IMR-90 (cell line): ENCODE data around the gene ACHE. TPM values are rescaled to one million over a fixed set of nuclear protein-coding genes. Genes with fewer than 3 reads are reported as not detected.

Source experiments
- ATAC-seq: fragments of 200-7000 bp; cut with Tn5 transposase; 2 replicates; pipeline ENCODE4 v1.9.1; 2020; ENCODE audit warnings: low read depth, mild to moderate bottlenecking, moderate library complexity
- BruUV-seq: library from RNA; stranded (reverse); fragments of 400-500 nt; replicated peaks from 2 replicates; lab custom pipeline; 2021; lab: Mats Ljungman, UMichigan
- CTCF ChIA-PET: fragments of 300-600 bp; formaldehyde crosslinking; extraction: SDS; loops from one replicate; lab custom pipeline; 2021; ENCODE audit warnings: antibody characterized with exemption; lab: Yijun Ruan, JAX
- POLR2A ChIA-PET: fragments of 300-600 bp; sonication (Branson Sonifier 250); formaldehyde crosslinking; loops from one replicate; lab custom pipeline; 2022; ENCODE audit warnings: antibody characterized with exemption; ENCODE audit not compliant: unreplicated experiment; lab: Charles Lee
- DNase-seq: peaks from one replicate; pipeline ENCODE4 v3.0.0; 2013
- H2AFZ ChIP-seq: replicated peaks from 2 replicates; pipeline ENCODE3; 2013; ENCODE audit warnings: low read length, mild to moderate bottlenecking; ENCODE audit not compliant: poor library complexity
- H2AK5ac ChIP-seq: 2 replicates; pipeline ENCODE4 v1.6.1; 2013; ENCODE audit warnings: low read depth, low read length, inconsistent platforms
- H2AK9ac ChIP-seq: replicated peaks from 2 replicates; pipeline ENCODE3; 2013; ENCODE audit warnings: mild to moderate bottlenecking, low read depth, low read length, moderate library complexity; ENCODE audit not compliant: poor library complexity
- H2BK120ac ChIP-seq: 2 replicates; pipeline ENCODE4 v1.6.1; 2013; ENCODE audit warnings: low read depth, low read length, inconsistent platforms
- H2BK15ac ChIP-seq: 3 replicates; pipeline ENCODE4 v1.6.1; 2013; ENCODE audit warnings: low read depth, low read length, inconsistent platforms
- H2BK20ac ChIP-seq: 2 replicates; pipeline ENCODE4 v1.6.1; 2013; ENCODE audit warnings: low read depth, mild to moderate bottlenecking, inconsistent platforms, low read length, moderate library complexity
- H2BK5ac ChIP-seq: 2 replicates; pipeline ENCODE4 v1.6.1; 2013; ENCODE audit warnings: mild to moderate bottlenecking, low read depth, low read length, inconsistent platforms; ENCODE audit not compliant: poor library complexity, severe bottlenecking
- H3K14ac ChIP-seq: replicated peaks from 2 replicates; pipeline ENCODE4 v1.6.1; 2013; ENCODE audit warnings: low read depth, low read length, inconsistent platforms
- H3K18ac ChIP-seq: 2 replicates; pipeline ENCODE4 v1.6.1; 2013; ENCODE audit warnings: low read depth, low read length, control low read depth
- H3K23ac ChIP-seq: 2 replicates; pipeline ENCODE4 v1.6.1; 2013; ENCODE audit warnings: low read depth, low read length, inconsistent platforms
- H3K27ac ChIP-seq: 2 replicates; pipeline ENCODE4 v1.5.1; 2013; ENCODE audit warnings: mild to moderate bottlenecking, control low read depth, low read length; ENCODE audit not compliant: insufficient read depth
- H3K27me3 ChIP-seq: 2 replicates; pipeline ENCODE4 v1.6.1; 2013; ENCODE audit warnings: low read length; ENCODE audit not compliant: control insufficient read depth, insufficient read depth
- H3K36me3 ChIP-seq: 2 replicates; pipeline ENCODE4 v1.6.1; 2013; ENCODE audit warnings: low read length, mixed read lengths; ENCODE audit not compliant: control insufficient read depth, insufficient read depth
- H3K4ac ChIP-seq: 2 replicates; pipeline ENCODE4 v1.6.1; 2013; ENCODE audit warnings: low read depth, low read length, inconsistent platforms
- H3K4me1 ChIP-seq: 2 replicates; pipeline ENCODE4 v1.6.1; 2013; ENCODE audit warnings: low read length, mixed read lengths; ENCODE audit not compliant: control insufficient read depth, insufficient read depth
- H3K4me2 ChIP-seq: 2 replicates; pipeline ENCODE4 v1.6.1; 2013; ENCODE audit warnings: low read depth, mild to moderate bottlenecking, control low read depth, low read length, moderate library complexity
- H3K4me3 ChIP-seq: 2 replicates; pipeline ENCODE4 v1.5.1; 2013; ENCODE audit warnings: low read depth, mild to moderate bottlenecking, control low read depth, low read length, moderate library complexity; ENCODE audit not compliant: insufficient read depth
- H3K56ac ChIP-seq: 2 replicates; pipeline ENCODE4 v1.6.1; 2013; ENCODE audit warnings: low read length, inconsistent platforms; ENCODE audit not compliant: insufficient read depth; ENCODE audit errors: extremely low read depth
- H3K79me1 ChIP-seq, 2 experiments: 2 replicates each; pipeline ENCODE4 v1.6.1; 2013; ENCODE audit warnings: low read length in 2 of 2, inconsistent platforms in 1 of 2, low read depth in 1 of 2
- H3K9ac ChIP-seq: 2 replicates; pipeline ENCODE4 v1.6.1; 2013; ENCODE audit warnings: low read depth, low read length, control low read depth
- H3K9me1 ChIP-seq: 2 replicates; pipeline ENCODE4 v1.6.1; 2013; ENCODE audit warnings: low read length, inconsistent platforms; ENCODE audit not compliant: insufficient read depth
- H3K9me3 ChIP-seq: 2 replicates; pipeline ENCODE4 v1.6.1; 2013; ENCODE audit warnings: low read length; ENCODE audit not compliant: control insufficient read depth, insufficient read depth
- H4K20me1 ChIP-seq: 2 replicates; pipeline ENCODE4 v1.6.1; 2013; ENCODE audit warnings: low read length, inconsistent platforms; ENCODE audit not compliant: insufficient read depth
- H4K5ac ChIP-seq: 2 replicates; pipeline ENCODE4 v1.6.1; 2013; ENCODE audit warnings: mild to moderate bottlenecking, low read depth, low read length, control low read depth
- H4K8ac ChIP-seq, 2 experiments: 2 replicates each; pipeline ENCODE4 v1.6.1; 2013; ENCODE audit warnings: low read depth in 2 of 2, low read length in 2 of 2, control low read depth in 1 of 2, inconsistent platforms in 1 of 2
- H4K91ac ChIP-seq: 2 replicates; pipeline ENCODE4 v1.6.1; 2013; ENCODE audit warnings: low read depth, low read length, inconsistent platforms; ENCODE audit not compliant: insufficient read depth
- BHLHE40 ChIP-seq: fragments of 150-350 bp; IDR thresholded peaks from 2 replicates; pipeline ENCODE4 v1.6.1; 2016; ENCODE audit warnings: mild to moderate bottlenecking, low read depth, low read length
- CEBPB ChIP-seq: IDR thresholded peaks from 2 replicates; pipeline ENCODE4 v1.6.1; 2012; ENCODE audit warnings: low read depth, low read length, improper control_type of control experiment
- CHD1 ChIP-seq: IDR thresholded peaks from 2 replicates; pipeline ENCODE4 v1.6.1; 2012; ENCODE audit warnings: low read depth, low read length, improper control_type of control experiment
- CTCF ChIP-seq: conservative IDR thresholded peaks from 2 replicates; pipeline ENCODE4 v1.5.1; 2012; ENCODE audit warnings: mild to moderate bottlenecking, low read depth, low read length, improper control_type of control experiment
- ELK1 ChIP-seq: fragments of 150-350 bp; IDR thresholded peaks from 2 replicates; pipeline ENCODE4 v1.6.1; 2016; ENCODE audit warnings: low read depth, mild to moderate bottlenecking, low read length, moderate library complexity, borderline replicate concordance
- FOS ChIP-seq: fragments of 150-350 bp; IDR thresholded peaks from 2 replicates; pipeline ENCODE4 v1.6.1; 2016; ENCODE audit warnings: low read depth, low read length
- MAFK ChIP-seq: IDR thresholded peaks from 2 replicates; pipeline ENCODE4 v1.6.1; 2012; ENCODE audit warnings: low read depth, low read length, improper control_type of control experiment
- MAZ ChIP-seq: IDR thresholded peaks from 2 replicates; pipeline ENCODE4 v1.6.1; 2012; ENCODE audit warnings: low read depth, mild to moderate bottlenecking, low read length, improper control_type of control experiment, moderate library complexity, borderline replicate concordance
- MXI1 ChIP-seq: IDR thresholded peaks from 2 replicates; pipeline ENCODE4 v1.6.1; 2012; ENCODE audit warnings: low read depth, mild to moderate bottlenecking, low read length, moderate library complexity, borderline replicate concordance
- NFE2L2 ChIP-seq: fragments of 150-350 bp; IDR thresholded peaks from 2 replicates; pipeline ENCODE4 v1.6.1; 2016; ENCODE audit warnings: low read depth, mild to moderate bottlenecking, low read length
- POLR2A ChIP-seq: IDR thresholded peaks from 2 replicates; pipeline ENCODE4 v1.6.1; 2012; ENCODE audit warnings: mild to moderate bottlenecking, low read depth, low read length
- RAD21 ChIP-seq: IDR thresholded peaks from 2 replicates; pipeline ENCODE4 v1.6.1; 2012; ENCODE audit warnings: low read length, improper control_type of control experiment
- RCOR1 ChIP-seq: IDR thresholded peaks from 2 replicates; pipeline ENCODE4 v1.6.1; 2012; ENCODE audit warnings: mild to moderate bottlenecking, low read length, improper control_type of control experiment; ENCODE audit not compliant: insufficient replicate concordance
- RFX5 ChIP-seq: IDR thresholded peaks from 2 replicates; pipeline ENCODE4 v1.8.0; 2012; ENCODE audit warnings: low read depth, mild to moderate bottlenecking, low read length, moderate library complexity
- SMC3 ChIP-seq: fragments of 150-350 bp; IDR thresholded peaks from 2 replicates; pipeline ENCODE4 v1.6.1; 2016; ENCODE audit warnings: low read depth, mild to moderate bottlenecking, antibody characterized with exemption, low read length, moderate library complexity
- USF2 ChIP-seq: fragments of 150-350 bp; IDR thresholded peaks from 2 replicates; pipeline ENCODE4 v1.6.1; 2017; ENCODE audit warnings: mild to moderate bottlenecking, antibody characterized with exemption, low read length, low read depth
- WGBS, 2 experiments: methylation state at CpG; one replicate each; pipeline versions ENCODE4 v1.1.5 to v1.1.7; 2013; ENCODE audit warnings: missing lambda C conversion rate in 2 of 2; ENCODE audit not compliant: insufficient read length in 1 of 2; ENCODE audit errors: extremely low coverage in 2 of 2; 5-methylcytosine and 5-hydroxymethylcytosine counted together
- dilution Hi-C: fragments of 300-500 bp; cut with HindIII; formaldehyde crosslinking; loops from one replicate; pipeline ENCODE4 v1.14.3; 2018; ENCODE audit warnings: low sequenced_read_pairs; ENCODE audit not compliant: unreplicated experiment
- in situ Hi-C: fragments of 300-500 bp; cut with MboI; formaldehyde crosslinking; loops from 3 replicates; pipeline ENCODE4 v1.14.3; 2019; ENCODE audit warnings: low sequenced_read_pairs, inconsistent platforms, mixed read lengths
- intact Hi-C: fragments of 100-400 bp; cut with micrococcal nuclease; formaldehyde crosslinking; loops from 2 replicates; pipeline ENCODE4 v1.10.0; 2022
- polyA plus RNA-seq, 3 experiments: library from polyadenylated mRNA; depleted of rRNA; stranded (reverse); fragments of >200 nt; gene quantifications; 2 replicates each; pipeline ENCODE4 v1.2.3, GENCODE V29; 2012; ENCODE audit warnings: low replicate concordance in 1 of 3
- total RNA-seq: library from RNA; depleted of rRNA; stranded (reverse); fragments of >200 nt; gene quantifications from 2 replicates; pipeline ENCODE4 v1.2.3, GENCODE V29; 2012

The ACHE gene
- total and polyA plus RNA-seq, 2 of the 4 experiments (the other 2 are of a cell fraction), result 0.41 TPM; not detected in 1

GRCh38 chr7:100929808-100930174 is 34.1 kb upstream of the ACHE start:
- in situ Hi-C loops, result no loop called here

More at GRCh38 chr7:100929808-100930174, 34.1 kb upstream of the ACHE start:
- Histone ChIP-seq H3K56ac (no peak overlapping the region), H3K9me3 (peaks cover 2% of the 10 kb centered on the region; the same call in 1 of the 2 replicates), H2AK9ac (no peak overlapping the region), H2BK15ac (no peak overlapping the region), H4K8ac (no peak overlapping the region), H2AK5ac (no peak overlapping the region), H3K4me2 (no peak overlapping the region), H3K23ac (no peak overlapping the region), H3K27me3 (peaks cover 9% of the 10 kb centered on the region), H4K91ac (no peak overlapping the region), H3K79me1 (no peaks in the 10 kb centered on the region), H3K4ac (no peak overlapping the region), H2BK5ac (no peak overlapping the region), H2BK20ac (no peak overlapping the region), H3K9ac (no peak overlapping the region), H3K36me3 (no peaks in the 10 kb centered on the region), H3K18ac (no peak overlapping the region), H4K5ac (no peak overlapping the region), H3K9me1 (no peaks in the 10 kb centered on the region), H3K27ac (no peak overlapping the region), H2AFZ (no peak overlapping the region), H4K20me1 (no peaks in the 10 kb centered on the region), H2BK120ac (no peak overlapping the region), H3K4me3 (no peak overlapping the region), H3K4me1 (no peaks in the 10 kb centered on the region), H3K14ac (no peak overlapping the region)
- intact Hi-C loops, result no loop called here
- POLR2A ChIA-PET, result no interaction called here
- dilution Hi-C loops, result no loop called here
- DNase-seq (no peak), ATAC-seq (no peak)
- no peak for TF ChIP-seq MAFK
- no peak for TF ChIP-seq BHLHE40
- TF ChIP-seq ELK1, result no peak
- no peak for TF ChIP-seq CTCF
- no peak for TF ChIP-seq MAZ
- no peak for TF ChIP-seq RCOR1
- no peak for TF ChIP-seq CHD1
- TF ChIP-seq POLR2A, result no peak
- no peak for TF ChIP-seq CEBPB
- TF ChIP-seq NFE2L2, result no peak
- no peak for TF ChIP-seq MXI1
- no peak for TF ChIP-seq RFX5
- TF ChIP-seq RAD21, result no peak
- TF ChIP-seq USF2, result no peak
- TF ChIP-seq FOS, result no peak
- no peak for TF ChIP-seq SMC3
- no TSS peak for BruUV-seq
- no CpG with 5 or more reads among the region's 1 CpG for WGBS, 2 experiments
- CTCF ChIA-PET, result no interaction called here
